GM12892 (cell line): ENCODE measurements around the gene PCNX4.

Experiments
- POLR2A ChIP-seq: IDR thresholded peaks from 2 replicates; pipeline ENCODE4 v1.6.1; 2011; ENCODE audit warnings: low read depth, low read length, control low read depth
- POLR2AphosphoS5 ChIP-seq: IDR thresholded peaks from 2 replicates; pipeline ENCODE4 v1.6.1; 2011; ENCODE audit warnings: low read depth, low read length, control low read depth
- TAF1 ChIP-seq: IDR thresholded peaks from 2 replicates; pipeline ENCODE4 v1.6.1; 2011; ENCODE audit warnings: low read depth, mild to moderate bottlenecking, control low read depth, low read length, borderline replicate concordance

DNA sequence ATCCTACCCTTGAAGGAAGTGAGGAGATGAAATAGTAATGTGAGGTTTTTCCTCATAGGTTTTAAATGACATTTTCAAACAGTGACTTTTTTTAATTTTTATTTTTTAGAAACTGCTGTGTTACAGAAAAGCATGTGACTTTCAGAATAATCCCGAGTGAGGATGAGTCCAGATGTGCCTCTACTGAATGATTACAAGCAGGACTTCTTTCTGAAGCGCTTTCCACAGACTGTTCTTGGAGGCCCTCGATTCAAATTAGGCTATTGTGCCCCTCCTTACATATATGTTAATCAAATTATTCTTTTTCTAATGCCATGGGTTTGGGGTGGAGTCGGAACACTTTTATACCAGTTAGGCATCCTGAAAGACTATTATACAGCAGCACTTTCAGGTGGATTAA, 15.8 kb downstream of the PCNX4 start:
- no peak for TF ChIP-seq POLR2AphosphoS5
- no peak for TF ChIP-seq POLR2A
- no peak for TF ChIP-seq TAF1
